GM21723 (cell line): ENCODE data around the gene IYD.

ENCODE experiments used
- ATAC-seq: cut with Tn5 transposase; IDR thresholded peaks from one replicate; pipeline ENCODE4 v1.9.1; 2021; ENCODE audit warnings: mild to moderate bottlenecking, moderate library complexity; ENCODE audit not compliant: unreplicated experiment

The IYD gene

DNA sequence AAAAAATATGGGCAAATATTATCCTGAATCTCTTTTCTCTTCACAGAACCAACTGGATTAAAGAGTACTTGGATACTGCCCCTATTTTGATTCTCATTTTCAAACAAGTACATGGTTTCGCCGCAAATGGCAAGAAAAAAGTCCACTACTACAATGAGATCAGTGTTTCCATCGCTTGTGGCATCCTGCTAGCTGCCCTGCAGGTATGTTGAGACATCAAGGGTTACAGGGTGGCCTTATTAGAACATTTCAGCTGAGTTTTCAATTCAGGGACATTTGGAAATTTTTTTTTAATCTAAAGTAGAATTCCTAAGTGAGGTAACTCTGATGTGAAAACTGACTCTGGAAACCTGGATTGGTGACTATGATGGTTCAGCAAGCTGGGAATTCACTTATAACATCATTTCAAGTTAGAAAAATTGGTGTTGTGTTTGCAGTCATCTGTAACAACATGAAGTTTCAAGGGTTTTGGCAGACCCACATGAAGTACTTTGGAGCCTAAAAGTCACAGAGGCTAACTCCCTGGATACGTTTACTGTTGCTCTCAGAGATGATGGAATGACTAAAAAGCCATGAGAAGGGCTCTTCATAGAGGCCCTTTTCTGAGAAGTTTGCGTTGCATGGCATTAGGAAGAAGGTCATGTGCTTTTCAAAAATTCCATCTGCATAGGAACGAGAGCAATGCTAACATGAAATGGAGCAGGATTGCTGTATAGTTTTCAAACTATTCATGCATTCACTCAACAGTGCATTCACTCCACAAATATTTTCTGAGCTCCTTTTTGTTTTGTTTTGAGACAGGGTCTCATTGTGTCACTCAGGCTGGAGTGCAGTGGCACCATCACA, 25.5 kb downstream of the IYD start:
- no peak for ATAC-seq

DNA sequence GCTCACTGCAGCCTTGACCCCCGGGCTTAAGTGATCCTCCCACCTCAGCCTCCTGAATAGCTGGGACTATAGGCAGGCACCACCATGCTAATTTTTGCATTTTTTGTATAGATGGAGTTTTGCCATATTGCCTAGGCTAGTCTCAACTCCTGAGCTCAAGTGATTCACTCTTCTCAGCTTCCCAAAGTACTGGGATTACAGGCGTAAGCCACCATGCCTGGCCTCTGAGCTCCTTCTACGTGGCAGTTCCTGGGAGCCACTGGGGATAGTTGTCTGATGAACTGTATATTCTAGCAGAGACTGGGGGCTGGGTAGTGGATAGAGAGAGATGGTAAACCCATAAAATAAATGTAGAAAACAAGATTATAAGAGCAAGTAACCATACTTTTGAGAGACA, 26.1 kb downstream of the IYD start:
- no peak for ATAC-seq

- ATAC-seq: peak; percentile 55
Measured at GRCh38 chr6:150395388-150396009, 26.7 kb downstream of the IYD start.

DNA sequence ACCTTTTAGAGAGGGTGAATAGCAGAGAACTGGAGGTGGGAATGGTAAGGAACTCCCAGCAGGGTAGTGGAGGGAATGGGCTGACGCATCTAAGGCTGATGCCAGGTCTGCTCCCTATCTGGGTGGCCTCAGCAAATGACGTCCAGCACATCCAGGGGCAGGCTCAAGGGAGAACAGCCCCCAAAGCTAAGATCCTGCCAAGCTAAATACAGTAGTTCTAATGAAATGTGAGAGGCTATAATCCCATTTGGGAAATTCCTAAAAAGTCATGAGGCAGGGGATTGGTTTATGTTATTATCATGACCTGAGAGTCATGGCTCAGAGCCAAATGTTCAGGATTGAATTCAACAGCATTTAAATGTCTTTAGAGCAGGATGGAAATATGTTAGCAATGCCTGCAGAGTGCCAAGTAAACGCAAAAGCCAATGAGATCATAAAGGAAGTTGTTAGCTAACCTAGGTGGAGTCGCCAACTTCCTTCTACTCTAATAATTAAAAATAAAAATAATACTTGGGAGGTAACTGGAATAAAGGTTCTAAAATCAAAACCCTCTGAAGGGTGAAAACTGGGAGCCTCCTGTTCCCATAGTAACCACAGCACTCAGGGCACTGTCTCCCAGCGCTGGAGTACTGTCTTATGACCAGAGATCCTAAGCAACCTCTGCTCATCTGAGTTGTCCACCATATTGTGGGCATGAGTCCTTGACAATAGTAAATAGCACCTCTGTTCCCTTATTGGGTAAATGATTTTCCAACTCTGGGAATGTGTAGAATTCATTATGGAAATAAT, 34.8 kb downstream of the IYD start:
- no peak for ATAC-seq

- no peak for ATAC-seq
Measured at GRCh38 chr6:150406948-150407347, 38.1 kb downstream of the IYD start.

- no peak for ATAC-seq
Measured at GRCh38 chr6:150408842-150409241, 40.0 kb downstream of the IYD start.

DNA sequence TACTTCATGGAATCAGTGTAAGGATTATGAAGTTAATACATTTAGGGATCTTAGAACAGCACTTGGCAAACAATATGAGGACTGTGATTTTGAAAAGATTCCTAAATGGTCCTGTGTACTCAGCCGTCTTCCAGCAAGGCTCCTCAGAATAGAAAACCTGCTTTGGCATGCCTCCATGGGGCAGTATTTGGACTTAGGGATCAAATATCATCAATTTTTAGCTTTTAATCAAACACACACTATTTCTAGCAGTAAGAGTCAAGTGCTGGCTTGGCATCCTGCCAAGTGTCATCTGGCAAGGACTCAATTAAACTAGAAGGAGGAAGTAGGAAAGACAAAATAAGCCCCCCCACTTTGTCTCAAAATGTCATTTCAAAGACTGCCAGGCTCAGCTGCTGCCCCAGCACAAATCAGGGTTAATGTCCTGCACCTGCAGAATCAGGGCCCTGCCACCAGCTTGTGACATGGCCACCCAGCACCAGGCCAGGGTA, 40.8 kb downstream of the IYD start:
- no peak for ATAC-seq

DNA sequence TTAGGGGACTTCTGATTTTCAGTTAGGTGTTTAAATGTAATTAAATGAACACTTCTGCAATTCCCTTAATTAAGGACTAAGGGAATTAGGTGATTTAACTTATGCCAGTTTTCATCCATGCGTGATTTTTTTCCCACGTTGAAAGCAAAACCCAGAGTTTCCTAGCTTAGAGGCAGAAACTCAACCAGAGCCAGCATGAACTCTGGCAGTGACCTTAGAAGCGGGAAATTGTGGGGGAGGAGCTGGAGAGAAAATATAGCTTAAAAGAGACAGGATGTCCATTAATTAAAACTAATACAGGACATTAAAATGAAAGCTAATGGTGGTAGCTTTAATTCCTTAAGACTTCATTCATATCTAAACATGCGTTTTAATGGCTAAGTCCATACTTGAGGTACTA, 41.6 kb downstream of the IYD start:
- ATAC-seq: no peak

DNA sequence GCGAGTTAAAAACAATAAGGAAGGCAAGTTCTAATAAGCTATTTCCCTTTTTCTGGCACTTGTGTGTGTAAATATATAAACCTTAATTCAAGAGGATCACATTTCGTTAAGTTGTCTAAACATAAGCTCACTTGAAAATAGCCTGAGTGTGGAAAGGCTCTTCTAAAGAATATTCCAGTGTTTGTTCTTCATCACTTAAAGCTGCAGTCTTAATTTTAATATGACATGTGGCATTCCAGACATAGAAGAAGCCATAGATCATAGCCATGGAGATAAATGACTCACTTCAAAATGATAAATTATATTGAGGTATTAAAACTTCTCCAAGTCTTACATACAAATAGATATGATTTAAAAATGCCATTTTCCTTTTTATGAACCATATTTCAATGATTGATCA, 42.1 kb downstream of the IYD start:
- ATAC-seq: no peak

DNA sequence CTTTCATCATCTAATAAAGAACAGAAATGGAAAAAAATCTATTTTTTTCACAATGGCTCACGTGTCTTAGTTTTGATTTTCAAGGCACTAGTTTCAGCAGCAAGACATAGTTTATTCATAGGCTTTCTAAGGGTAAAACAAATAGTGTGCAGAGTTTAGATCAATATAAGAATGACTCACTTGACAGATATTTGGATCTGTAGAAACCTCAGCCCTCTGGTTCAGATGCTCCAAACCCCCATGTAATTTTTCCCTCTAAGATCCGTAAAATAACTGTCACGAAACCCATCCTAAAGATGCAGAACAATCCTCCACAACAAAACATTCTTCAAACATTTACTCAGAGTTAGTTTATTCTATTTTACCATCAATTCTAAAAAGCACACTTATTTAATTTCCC, 43.4 kb downstream of the IYD start:
- no peak for ATAC-seq

GRCh38 chr6:150413198-150413597, 44.4 kb downstream of the IYD start:
- ATAC-seq: no peak

GRCh38 chr6:150413781-150414281, 45.0 kb downstream of the IYD start:
- no peak for ATAC-seq

- ATAC-seq: no peak
Measured at GRCh38 chr6:150416128-150416527, 47.3 kb downstream of the IYD start.

- no peak for ATAC-seq
Measured at GRCh38 chr6:150417250-150417649, 48.4 kb downstream of the IYD start.

DNA sequence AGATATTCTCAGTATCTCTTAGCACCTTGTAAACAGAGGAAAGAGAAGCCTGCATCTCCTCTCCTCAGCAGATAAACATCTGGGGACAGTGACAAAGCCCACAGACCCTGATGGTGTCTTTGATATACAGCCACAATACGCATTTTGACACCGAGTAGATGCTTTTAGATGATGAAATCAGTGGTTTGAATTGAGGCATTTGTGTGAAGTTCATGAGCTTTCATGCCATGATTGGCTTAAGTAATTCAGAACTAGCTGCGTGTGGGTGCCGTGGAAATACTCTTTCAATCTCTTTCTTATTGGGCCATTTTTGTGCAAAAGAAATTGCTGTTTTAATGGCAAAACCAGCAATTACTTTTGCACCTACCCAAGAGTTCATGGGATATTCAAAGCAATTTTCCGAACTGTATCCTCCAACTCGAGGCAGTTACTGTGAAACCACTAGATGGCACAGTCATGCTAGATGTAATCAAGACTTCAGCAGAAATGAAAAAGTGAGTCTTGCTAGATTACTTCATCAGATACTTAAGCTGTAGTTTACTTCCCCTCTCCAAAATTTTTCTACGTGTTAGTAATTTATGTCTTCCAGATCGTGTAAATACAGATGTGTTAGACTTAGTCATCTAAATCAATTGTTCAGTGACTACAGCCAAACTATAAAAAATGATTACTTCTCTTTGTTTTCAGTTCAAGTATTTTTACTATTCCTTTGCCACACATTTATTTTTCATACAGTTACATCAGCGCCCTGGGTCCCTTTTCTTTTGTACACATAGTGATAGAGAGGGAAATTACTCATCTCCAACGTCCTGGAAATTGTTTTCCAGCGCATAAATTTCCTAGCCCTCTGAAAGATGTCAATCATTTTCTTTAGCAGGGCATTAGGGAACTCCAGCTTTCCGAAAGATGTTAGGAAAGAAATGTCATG, 49.4 kb downstream of the IYD start:
- ATAC-seq: peak; percentile 74

- ATAC-seq: no peak
Measured at GRCh38 chr6:150418827-150419594, 50.2 kb downstream of the IYD start.

GRCh38 chr6:150420428-150420827, 51.6 kb downstream of the IYD start:
- ATAC-seq: no peak

- ATAC-seq: no peak
Measured at GRCh38 chr6:150420926-150421325, 52.1 kb downstream of the IYD start.

- ATAC-seq: no peak
Measured at GRCh38 chr6:150425508-150425907, 56.7 kb downstream of the IYD start.

DNA sequence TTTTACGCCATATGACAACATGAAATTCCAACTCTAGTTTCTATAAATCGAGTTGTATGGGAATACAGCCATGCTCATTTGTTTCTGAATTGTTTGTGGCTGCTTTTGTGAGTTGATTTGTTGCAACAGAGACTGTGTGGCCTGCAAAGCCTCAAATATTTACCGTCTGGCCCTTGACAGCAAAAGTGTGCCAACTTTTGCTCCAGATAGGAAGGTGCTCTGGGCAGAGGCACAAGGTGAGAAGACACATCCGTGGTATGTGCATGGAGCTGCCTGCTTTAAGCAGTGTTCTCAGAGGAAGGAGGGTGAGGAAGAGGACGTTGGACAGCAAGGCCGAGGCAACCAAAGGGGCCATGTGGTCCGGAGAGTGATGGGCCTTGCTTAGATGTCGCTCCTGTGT, 57.4 kb downstream of the IYD start:
- ATAC-seq: no peak
